Activated CD4-positive, alpha-beta T cell treated with anti-CD3 and anti-CD28 coated beads, Interleukin-2, Interleukin-4, amounts not matched to agents 100 ng/mL and 50 ng/mL, durations not matched to agents 16 hours and 8 hours (primary cell): Measurements from ENCODE around the gene PCGF3.
"Not testable (repeated sequence)": the region's sequence is repeated elsewhere in the genome, so short reads cannot be mapped to it uniquely, and the experiment has no call there.

Source experiments
- DNase-seq: peaks from one replicate; pipeline ENCODE4 v3.0.0-alpha.2; 2020; ENCODE audit warnings: low spot score

Gene PCGF3

DNA sequence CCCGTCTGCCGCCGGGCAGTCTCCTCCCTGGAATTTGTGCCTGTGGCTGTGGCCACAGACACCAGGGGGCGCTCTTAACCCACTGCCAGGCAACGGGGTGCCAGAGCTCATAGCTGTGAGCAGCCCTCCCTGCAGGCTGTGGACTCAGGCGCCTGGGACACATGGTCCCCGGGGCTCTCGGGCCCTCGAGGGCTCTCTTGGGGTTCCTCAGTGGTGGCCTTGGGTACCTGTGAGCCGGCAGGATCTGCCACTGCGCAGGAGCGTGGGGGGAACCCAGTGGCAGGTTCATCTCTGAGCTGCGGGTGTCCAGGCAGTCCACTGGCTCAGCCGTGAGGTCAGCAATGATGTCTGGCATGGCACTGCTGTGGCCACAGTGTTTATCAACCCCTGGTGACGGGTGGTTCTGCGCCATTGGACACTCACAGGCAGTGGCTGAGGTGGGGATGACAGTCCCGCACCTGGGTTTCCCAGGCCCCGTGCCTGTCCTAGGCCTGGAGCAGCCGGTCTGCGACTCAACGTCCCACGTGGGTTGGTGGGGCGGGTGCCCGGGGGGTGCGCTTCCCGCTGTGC lies 37.2 kb downstream of the PCGF3 start:
- DNase-seq, result peak; percentile 73

DNA sequence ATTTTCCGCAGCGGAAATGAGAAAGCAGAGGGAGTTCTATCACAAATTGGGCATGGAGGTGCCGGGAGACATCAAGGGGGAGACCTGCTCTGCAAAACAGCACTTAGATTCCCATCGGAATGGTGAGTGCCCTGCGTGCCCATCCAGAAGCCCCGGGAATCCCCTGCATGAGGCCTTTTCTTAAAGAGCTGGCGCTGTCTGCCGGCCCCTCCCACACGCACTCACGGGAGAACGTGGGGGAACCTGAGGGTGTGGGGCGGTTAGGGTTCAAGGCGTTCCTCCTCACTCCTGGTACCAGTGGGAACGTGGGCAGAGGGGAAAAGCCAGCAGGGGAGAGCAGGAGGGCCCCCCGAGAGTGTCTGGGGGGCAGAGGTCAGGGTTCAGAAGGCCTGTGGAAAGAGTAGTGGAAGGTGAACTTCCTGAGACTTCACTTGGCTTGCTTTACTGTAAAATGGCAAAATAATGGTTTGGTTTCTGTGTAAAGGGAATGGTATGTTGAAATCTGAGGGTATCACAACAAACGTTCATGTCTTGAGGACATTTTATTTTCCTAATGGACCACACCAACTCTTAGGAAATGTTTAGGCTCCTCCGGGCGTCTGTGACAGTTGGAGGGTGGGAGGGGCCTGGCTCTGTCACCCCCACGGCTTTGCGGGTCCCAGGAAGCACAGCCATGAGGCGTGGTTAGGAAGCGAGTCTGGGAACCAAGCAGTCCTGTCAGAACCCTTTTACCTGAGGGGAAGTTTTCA lies 38.0 kb downstream of the PCGF3 start:
- no peak for DNase-seq

DNA sequence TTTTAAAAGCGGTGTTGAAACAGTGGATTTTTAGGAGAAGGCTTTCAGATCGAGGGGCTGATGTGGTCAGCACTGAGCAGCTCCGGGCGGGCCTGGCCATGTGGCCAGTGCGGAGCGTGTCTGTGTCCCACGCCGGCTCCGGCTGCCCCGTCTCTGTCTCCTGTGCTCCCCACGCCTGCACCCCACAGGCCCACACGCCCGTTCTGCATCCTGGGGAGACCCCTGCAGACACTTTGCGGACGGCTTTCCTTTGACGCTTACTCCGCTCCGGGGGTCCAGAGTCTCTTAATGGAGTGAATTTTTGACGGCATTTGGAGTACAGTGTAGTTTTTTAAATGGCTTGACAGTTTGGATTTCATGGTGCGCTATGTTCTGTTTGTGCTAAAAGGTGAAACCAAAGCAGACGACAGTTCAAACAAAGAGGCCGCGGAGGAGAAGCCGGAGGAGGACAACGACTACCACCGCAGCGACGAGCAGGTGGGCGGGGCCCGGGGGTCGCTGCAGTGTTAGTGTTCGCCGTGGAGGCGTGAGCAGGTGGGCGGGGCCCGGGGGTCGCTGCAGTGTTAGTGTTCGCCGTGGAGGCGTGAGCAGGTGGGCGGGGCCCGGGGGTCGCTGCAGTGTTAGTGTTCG lies 38.7 kb downstream of the PCGF3 start:
- no peak for DNase-seq

DNA sequence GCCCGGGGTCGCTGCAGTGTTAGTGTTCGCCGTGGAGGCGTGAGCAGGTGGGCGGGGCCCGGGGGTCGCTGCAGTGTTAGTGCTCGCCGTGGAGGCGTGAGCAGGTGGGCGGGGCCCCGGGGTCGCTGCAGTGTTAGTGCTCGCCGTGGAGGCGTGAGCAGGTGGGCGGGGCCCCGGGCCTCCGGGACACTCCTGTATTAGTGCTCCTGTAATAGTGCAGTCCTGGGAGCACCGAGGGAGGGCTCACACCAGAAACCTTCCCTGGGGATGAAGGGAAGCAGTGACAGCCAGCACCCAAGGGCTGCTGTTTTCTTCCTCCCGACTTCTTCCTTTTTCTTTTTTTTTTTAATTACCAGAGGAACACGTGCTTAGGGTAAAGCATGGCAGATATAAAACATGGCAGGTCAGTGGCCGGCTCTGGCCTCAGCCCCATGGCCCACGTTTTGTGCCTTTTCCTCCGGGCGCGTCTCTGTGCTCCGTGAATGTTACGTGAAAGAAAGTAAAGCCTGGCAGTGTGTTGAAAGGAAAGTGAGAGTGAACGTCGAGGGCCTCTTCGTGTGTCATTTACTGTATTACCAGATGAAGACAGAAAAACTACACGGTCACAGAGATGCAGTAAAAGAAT lies 42.0 kb downstream of the PCGF3 start:
- no peak for DNase-seq

DNA sequence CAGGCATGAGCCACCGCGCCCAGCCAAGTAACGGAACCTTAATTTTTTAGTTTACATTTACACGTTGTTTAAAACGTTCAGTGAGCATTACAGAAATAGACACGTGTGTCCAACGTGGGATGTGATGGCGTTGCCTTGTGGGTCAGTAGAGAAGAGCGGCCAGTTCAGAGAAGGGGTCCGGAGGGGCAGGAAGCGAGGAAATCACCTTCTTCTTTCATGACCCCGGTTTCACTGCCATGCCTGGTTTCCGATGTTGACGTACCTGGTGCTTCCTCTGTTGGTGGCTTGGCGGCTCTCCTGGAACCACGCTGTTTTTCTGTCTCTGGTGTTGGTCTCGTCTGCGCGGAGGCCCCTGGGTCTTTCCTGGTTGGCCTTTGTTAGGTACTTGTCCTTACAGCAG lies 42.8 kb downstream of the PCGF3 start:
- no peak for DNase-seq

DNA sequence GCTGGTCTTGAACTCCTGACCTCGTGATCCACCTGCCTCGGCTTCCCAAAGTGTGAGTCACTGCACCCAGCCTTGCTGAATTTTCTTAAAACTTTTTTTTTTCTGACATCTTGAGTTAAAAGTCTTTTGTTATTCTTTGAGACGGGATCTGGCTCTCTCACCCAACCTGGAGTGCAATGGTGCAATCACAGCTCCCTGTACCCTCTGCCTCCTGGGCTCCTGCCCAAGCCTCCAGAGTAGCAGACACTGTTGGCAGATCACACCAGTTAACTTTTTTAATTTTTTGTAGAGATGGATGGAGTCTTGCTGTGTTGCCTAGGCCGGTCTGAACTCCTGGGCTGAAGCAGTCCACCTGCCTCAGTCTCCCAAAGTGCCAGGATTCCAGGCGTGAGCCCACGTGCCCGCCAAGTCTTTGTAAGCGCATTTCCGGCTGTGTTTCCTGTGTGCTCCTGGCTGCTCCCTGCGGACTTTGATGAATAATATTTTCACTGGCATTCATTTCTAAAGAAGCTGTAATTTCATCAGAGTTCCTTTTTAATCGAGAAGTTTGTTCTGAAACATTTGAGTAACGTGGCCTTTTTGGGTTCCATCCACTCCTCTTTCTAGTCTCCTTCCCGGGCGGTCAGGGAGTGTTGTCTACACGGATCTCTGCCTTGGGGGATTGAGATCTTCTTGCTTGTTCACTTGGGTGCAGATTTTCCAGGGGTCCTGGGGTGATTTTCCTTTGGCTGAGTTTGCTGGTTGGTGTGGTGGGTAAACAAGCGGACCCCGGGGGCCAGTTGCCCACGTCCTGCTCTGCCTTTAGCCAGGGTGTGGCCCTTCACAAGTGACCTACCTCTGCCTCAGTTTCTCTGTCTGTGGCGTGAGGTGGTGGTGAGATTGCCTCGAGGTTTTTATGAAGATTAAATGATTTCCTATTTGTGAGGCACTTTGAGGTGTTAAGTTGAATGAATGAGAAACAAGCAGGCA lies 44.4 kb downstream of the PCGF3 start:
- DNase-seq, result no peak

DNA sequence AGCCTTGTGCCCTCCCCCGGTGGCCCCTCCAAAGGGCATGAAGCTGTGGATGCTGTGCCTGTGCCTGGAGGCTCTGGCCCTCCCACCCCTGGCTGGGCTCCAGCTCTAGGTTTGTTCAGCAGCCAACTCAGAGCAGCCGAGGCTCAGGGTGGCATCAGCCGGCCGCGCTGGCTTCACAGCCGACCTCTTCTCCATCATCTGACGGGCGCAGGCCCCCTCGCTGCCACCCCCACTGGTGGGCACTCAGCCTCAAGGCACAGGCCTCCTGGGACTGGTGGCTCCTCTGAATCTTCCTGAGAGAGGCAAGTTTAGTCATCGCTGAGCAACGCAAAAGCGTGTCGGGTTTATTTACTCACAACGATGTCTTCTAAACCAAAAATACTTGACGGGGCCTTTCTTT lies 46.0 kb downstream of the PCGF3 start:
- no peak for DNase-seq

DNA sequence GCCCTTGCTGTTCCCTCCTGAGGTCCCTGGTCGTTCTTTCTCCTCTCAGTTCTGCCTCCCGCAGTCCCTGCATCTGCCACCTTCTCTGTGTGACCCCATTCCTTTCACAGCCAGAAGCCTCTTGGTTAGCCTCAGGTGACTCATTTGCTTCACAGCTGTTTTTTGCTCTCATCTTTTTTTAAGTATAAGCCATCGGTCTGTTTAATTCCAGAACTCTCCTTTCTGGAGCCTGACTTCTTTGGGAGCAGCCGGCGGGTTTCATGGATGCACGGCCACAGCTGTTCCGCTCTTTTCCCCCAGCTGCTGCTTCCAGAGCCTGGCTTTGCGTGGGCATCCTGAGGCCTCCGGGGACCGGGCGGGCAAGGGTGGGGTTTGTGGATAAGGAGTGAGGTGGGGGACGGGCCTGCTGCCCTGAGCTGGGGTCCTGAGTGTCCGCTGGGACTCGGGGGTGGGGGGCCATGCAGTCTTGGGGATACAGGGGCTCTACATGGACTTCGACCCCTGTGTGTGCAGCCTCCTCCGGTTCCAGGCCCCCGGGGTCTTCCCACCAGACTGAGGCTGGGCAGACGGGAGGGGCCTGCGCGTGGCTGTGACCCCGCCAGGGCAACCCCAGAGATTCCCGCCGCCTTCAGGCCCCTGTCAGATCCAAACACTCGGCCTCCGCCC lies 46.7 kb downstream of the PCGF3 start:
- DNase-seq, result no peak

DNA sequence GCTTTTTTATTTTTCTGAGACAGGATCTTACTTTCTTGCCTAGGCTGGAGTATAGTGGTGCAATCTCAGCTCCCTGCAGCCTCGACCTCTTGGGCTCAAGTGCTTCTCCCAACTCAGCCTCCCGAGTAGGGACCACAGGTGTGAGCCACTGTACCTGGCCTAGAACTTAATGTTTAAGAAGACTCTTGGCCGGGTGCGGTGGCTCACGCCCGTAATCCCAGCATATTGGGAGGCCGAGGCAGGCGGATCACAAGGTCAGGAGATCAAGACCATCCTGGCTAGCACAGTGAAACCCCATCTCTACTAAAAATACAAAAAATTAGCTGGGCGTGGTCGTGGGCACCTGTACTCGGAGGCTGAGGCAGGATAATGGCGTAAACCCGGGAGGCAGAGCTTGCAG lies 47.6 kb downstream of the PCGF3 start:
- not testable (repeated sequence) for DNase-seq

DNA sequence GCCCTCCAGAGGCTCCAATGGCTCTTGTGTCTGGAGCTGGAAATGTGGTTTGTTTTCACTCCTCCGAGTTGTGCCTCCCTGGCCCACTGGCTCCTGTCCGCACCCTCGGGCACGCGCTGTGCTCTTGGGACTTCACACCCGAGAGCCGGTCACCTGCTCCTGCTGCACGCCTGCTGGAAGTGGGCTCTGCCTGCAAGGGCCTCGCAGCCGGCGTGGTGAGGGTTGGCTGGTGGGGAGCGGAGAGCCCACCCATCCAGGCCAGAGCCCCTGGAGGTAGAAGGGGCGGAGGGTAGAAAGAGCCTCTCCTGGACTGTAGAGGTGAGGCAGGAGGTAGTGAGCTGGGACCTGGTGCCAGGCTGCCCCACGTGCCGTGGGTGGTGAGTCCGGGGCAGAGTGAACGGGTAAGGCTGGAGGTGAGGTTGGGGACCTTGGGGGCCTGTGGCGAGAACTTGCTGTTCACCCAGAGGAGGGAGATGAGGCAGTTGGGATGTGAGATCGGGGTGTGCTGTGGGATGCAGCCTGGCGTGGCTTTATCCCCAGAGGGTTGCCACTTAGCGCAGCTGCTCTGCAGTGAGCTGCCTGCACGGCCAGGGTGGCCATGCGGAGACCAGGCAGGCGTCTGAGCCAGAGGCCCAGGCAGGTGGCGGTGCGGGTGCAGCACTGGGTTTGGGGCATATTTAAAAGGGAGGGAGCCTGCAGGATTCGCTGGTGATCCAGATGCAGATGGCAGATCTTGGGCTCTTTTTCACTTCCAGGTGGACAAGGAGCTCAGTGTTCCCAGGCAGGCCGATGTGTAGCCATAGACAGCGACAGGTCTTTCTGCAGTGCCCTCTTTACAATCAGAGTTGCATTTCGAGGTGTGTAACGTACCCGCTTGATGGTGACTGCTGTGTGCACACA lies 48.8 kb downstream of the PCGF3 start:
- DNase-seq, result no peak

DNA sequence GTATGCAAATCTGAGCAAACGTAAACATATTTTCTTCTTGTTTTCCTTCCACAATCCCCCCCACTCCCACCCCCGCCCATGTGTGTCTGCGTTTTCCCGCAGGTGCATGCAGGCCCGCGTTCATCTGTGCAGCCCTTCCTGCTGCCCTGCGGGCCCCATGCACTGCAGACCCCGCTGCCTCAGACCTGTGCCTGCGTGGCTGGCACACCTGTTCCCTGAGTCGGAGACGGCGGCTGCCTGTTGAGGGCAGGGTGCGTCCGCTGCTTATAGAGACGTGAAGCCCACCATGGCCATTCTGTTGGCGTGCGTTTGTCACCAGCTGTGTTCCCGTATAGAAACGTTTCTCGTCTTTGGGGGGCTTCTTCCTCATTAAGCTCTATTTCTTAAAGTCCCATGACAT lies 51.5 kb downstream of the PCGF3 start:
- no peak for DNase-seq

DNA sequence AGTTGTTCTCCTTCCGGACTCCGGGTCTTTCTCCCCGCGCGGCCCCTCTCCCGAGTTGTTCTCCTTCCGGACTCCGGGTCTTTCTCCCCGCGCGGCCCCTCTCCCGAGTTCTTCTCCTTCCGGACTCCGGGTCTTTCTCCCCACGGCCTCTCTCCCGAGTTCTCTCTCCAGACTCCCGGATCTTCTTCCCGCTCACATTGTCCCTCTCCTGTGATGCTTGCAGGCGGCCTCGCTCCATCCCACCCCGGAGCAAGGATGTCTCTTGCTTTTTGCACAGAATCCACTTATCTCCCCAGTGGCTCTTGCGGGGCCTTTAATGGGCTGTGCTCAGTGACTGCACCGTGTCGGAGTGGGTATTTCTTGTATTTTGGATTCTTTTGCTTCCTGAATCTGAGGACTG lies 54.2 kb downstream of the PCGF3 start:
- DNase-seq, result not testable (repeated sequence)

DNA sequence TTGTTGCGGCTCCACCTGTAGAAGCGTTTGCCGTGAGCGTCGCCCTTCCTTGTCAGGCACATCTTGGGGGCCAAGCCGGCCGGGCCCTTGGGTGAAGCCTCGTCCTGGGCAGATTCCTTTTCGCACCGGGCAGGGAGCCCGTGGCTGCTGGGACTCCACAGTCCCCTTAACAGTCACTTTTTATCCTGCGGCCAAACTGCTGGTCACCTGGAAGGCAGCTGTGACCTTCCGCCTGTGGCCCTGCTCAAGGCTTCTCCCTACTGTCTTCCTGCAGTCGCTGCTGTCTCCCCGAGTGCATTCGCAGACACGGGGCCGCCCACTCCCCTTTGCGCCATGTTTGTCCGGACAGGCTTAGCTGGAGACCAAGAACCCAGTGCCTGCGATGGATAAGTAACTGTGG lies 55.0 kb downstream of the PCGF3 start:
- DNase-seq, result no peak

DNA sequence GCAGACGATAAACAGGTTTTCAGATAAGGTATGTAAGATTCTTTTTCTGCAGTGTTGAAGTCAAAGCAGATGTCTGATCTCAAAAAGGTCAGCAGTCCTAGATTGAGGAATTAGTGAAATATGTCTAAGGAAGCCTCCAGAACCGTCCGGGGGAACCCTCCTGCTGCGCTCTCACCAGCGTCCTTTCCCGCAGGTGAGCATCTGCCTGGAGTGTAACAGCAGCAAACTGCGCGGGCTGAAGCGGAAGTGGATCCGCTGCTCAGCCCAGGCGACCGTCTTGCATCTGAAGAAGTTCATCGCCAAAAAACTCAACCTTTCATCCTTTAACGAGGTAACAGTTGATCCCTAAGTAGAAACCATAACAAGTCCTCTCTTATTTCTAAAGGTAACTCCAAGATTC lies 55.5 kb downstream of the PCGF3 start:
- DNase-seq, result no peak

DNA sequence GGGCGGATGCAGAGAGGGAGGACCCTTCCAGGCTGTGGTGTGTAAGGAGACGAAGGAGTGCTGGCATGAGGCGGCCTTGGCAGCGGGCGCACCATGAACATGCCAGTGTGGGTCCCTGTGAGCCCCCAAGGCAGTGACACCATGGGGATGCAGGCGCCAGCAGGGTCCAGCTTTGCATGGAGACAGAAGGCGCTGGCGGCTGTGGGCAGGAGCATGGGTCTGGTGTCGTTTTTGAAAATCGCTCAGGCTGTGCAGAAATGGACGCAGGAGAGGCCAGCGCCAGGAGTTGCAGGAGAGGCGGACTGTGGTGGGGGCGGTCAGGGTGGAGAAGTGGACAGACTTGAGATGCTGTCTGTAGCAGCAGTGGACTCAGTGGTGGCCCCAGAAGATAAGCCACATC lies 56.1 kb downstream of the PCGF3 start:
- no peak for DNase-seq

DNA sequence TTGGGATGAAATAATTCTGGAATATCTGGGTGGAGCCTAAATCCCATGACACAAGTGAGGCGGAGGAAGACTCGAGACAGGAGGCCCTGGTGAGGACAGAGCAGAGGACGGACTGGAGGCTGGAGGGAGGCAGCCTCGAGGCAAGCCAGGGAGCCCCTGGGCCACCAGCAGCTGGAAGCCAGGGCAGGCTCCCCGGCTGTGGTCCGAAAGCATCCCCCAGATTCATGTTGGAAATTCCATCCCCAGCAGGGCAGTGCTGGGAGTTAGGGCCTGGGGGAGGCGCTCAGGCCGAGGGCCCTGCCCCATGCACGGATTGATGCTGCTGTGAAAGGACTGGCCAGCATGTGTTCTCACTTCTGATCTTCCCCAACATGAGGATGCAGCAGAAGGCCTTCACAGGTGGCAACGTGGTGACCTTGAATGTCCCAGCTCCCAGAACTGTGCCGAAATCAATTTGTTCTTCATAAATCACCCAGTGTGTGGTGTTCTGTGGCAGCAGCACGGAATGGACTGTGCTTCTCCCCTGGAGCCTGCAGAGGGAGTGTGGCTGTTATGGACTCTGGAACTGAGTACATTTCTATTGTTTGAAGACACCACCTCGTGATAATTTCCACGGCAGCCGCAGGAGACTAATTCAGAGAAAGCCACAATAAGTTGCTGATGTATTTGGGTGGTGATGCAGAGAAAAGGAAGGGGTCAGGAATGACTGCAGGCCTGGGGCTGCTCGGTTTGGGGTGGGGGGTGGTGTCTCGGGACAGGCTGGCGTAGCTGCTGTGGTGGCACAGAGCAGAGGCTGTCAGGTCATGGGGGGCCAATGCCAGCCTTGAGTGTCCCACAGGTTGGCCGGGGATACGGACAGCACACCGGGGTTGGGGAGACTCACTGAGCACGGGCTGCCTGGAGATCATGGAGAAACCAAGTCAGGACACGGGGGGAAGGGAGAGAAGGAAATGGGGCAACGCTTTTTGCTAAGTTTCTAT lies 56.9 kb downstream of the PCGF3 start:
- DNase-seq, result no peak

DNA sequence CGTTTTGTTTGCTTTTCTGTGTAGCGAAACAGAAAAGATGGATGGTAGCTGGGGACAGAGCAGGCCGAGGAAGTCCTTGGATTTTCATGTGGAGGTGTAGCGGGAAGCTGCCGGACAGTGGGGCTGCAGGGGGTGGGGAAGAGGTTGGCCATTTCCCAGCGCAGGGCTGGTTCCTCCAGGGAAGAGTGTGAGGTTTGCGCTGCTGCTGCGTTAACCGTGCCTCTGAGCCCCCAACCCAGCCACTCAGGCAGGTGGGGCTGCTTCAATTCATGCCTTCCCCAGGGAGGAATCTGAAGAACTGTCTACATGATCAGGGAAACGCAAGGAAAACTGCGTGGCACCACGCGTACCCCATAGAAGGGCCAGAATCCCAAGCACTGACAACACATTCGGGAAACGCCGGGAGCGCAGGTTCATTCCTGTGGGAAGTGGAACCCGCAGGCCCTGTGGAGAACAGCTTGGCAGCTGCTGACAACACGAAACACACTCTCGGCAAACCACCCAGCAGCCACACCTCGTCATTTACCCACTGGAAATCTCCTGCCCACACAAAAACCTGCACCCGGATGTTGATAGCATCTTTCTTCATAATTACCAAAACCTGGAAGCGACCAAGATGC lies 57.7 kb downstream of the PCGF3 start:
- DNase-seq, result no peak

DNA sequence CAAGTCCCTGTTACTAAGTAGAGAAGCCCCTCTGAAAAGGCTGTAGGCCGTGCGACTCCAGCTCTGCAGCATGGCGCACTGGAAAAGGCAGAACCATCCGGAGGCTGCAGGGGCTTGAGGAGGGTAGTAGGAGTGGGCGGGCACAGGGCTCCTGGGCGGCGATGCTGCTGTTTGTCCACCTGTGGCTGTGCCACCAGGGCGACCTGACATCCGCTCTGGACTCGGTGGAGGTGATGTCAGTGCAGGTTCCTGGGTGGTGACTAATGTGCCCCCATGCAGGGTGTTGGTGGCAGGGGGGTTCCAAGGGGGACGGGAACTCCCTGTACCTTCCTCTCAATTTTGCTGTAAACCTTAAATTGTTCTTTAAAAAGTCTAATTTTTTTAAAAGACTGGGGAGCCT lies 58.3 kb downstream of the PCGF3 start:
- DNase-seq, result no peak
